NCI-H748 treated with DMSO at 0.1 percent for 48 hours (cell line): ENCODE results near the gene KRTAP19-1.

Experiments
- DNase-seq: peaks from one replicate; lab custom pipeline; 2025; lab: John Stamatoyannopoulos, UW

Gene KRTAP19-1

GRCh38 chr21:30480145-30480544 lies at the start of gene KRTAP19-1:
Gene KRTAP19-1, minus strand, starts transcription at chr21:30480367. Its CDS starts 50 bp downstream, at chr21:30480317.
- DNase-seq: no peak

GRCh38 chr21:30518876-30519275 lies 38.7 kb upstream of the KRTAP19-1 start:
- no peak for DNase-seq

GRCh38 chr21:30515681-30516080 lies 35.5 kb upstream of the KRTAP19-1 start:
- DNase-seq: no peak

- peak; percentile 8 for DNase-seq
Measured at GRCh38 chr21:30505621-30506205, 25.5 kb upstream of the KRTAP19-1 start.

GRCh38 chr21:30502041-30502440 lies 21.9 kb upstream of the KRTAP19-1 start, which contains the start of gene KRTAP19-5:
Gene KRTAP19-5, minus strand, starts transcription at chr21:30502141. Its CDS starts 51 bp downstream, at chr21:30502090.
- no peak for DNase-seq

GRCh38 chr21:30497065-30497464 lies 16.9 kb upstream of the KRTAP19-1 start, which contains the start of gene KRTAP19-4:
Gene KRTAP19-4, minus strand, starts transcription at chr21:30497165. Its CDS starts 55 bp downstream, at chr21:30497110.
- DNase-seq: no peak

- DNase-seq: no peak
Measured at GRCh38 chr21:30491963-30492428, 11.8 kb upstream of the KRTAP19-1 start, which contains the start of gene KRTAP19-3. Gene KRTAP19-3, minus strand, starts transcription at chr21:30492013. Its CDS starts 56 bp downstream, at chr21:30491957.

- DNase-seq: no peak
Measured at GRCh38 chr21:30487336-30487735, 7.2 kb upstream of the KRTAP19-1 start, which contains the start of gene KRTAP19-2. Gene KRTAP19-2, minus strand, starts transcription at chr21:30487436. Its CDS starts 88 bp downstream, at chr21:30487348.

- DNase-seq: no peak
Measured at GRCh38 chr21:30486180-30486579, 6.0 kb upstream of the KRTAP19-1 start.

- DNase-seq: no peak
Measured at GRCh38 chr21:30482130-30482529, 2.0 kb upstream of the KRTAP19-1 start.

GRCh38 chr21:30479259-30479658 lies 908 bp downstream of the KRTAP19-1 start:
- DNase-seq: no peak

GRCh38 chr21:30478004-30478403 lies 2.2 kb downstream of the KRTAP19-1 start:
- no peak for DNase-seq

GRCh38 chr21:30468900-30469714 lies 11.1 kb downstream of the KRTAP19-1 start:
- no peak for DNase-seq

- no peak for DNase-seq
Measured at GRCh38 chr21:30463713-30464112, 16.5 kb downstream of the KRTAP19-1 start.

- no peak for DNase-seq
Measured at GRCh38 chr21:30448514-30448913, 31.7 kb downstream of the KRTAP19-1 start.

- no peak for DNase-seq
Measured at GRCh38 chr21:30447056-30447455, 33.1 kb downstream of the KRTAP19-1 start.

GRCh38 chr21:30444204-30444603 lies 36.0 kb downstream of the KRTAP19-1 start:
- DNase-seq: no peak

- DNase-seq: no peak
Measured at GRCh38 chr21:30443226-30443625, 36.9 kb downstream of the KRTAP19-1 start.

- DNase-seq: no peak
Measured at GRCh38 chr21:30439975-30440374, 40.2 kb downstream of the KRTAP19-1 start, which contains the start of gene KRTAP15-1. Gene KRTAP15-1, plus strand, starts transcription at chr21:30440275. Its CDS starts 53 bp downstream, at chr21:30440328.

- no peak for DNase-seq
Measured at GRCh38 chr21:30437010-30437565, 43.1 kb downstream of the KRTAP19-1 start.

GRCh38 chr21:30434033-30434631 lies 46.0 kb downstream of the KRTAP19-1 start:
- peak; percentile 1 for DNase-seq

- DNase-seq: no peak
Measured at GRCh38 chr21:30430170-30430655, 50.0 kb downstream of the KRTAP19-1 start, which contains the start of gene KRTAP13-4. Gene KRTAP13-4, plus strand, starts transcription at chr21:30430220. Its CDS starts 56 bp downstream, at chr21:30430276.
